Muscle of arm (tissue), 12 donors: ENCODE data around the gene EML4. TPM values are rescaled to one million over a fixed set of nuclear protein-coding genes. Genes with fewer than 3 reads are reported as not detected.

Source experiments
- DNase-seq: peaks from one replicate; pipeline ENCODE4 v3.0.0-alpha.2; 2013
- polyA plus RNA-seq, 12 donors: library from polyadenylated mRNA; unstranded; fragments of 120-200 nt; gene quantifications; one replicate each; pipeline ENCODE4 v1.2.1, GENCODE V29; 2013; ENCODE audit not compliant: insufficient read length in 12 of 12

Gene EML4
- polyA plus RNA-seq, 12 donors = 23.8 to 69.9 (median 37.4) TPM; not detected in 1

DNA sequence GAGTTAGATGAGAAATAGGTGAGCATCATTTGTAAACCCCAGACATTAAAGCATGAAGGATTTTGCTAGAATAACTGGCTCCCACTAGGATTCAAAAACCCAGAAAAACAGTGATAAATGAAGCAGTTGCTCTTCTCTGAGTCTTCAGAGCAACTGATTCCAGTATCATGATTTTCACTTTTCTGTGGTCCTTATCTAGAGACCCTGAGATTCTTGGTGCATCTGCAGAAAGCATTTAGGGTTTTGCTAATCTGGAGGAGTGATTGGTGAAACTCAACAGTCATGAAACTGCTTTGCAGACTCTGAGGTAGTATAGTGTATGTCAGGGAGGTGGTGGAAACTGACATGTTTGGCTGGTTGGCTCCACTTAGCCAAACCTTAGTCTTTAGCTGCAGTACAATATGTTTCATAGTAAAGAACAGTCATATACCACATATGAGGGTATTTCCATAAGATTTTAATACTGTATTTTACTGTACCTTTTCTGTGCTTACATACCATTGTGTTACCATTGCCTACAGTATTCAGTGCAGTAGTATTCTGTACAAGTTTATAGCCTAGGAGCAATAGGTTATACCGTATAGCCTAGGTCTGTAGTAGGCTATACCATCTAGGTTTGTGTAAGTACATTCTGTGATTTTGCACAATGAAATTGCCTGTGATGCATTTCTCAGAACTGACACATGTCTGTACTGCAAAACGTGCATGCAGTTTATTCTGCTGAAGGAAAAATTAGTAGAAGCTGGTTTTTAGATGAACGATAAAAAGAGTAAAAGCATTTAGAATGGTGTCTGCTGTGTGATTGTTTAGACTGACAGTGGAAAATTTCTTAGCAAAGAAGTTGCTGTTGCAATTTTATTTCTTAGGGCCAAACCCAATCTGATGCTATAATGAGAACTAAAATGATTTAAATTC lies 23.8 kb downstream of the EML4 start:
- no peak for DNase-seq

GRCh38 chr2:42193722-42194187 lies 24.6 kb downstream of the EML4 start:
- no peak for DNase-seq

DNA sequence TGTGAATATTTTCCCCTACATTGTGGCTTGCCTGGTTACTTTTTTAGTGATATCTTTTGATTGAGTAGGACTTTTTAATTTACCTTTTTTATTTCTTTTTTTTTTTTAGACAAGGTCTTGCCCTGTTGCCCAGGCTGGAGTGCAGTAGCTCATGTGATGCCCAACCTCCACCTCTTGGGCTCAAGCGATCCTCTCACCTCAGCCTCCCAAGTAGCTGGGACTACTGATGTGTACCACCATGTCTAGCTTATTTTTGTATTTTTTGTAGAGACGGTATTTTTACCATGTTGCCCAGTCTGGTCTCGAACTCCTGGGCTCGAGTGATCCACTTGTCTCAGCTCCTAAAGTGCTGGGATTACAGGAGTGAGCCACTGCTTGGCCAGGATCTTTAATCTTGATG lies 25.3 kb downstream of the EML4 start:
- no peak for DNase-seq

GRCh38 chr2:42195559-42195958 lies 26.4 kb downstream of the EML4 start:
- DNase-seq = no peak

GRCh38 chr2:42196070-42196402 lies 26.9 kb downstream of the EML4 start:
- no peak for DNase-seq

DNA sequence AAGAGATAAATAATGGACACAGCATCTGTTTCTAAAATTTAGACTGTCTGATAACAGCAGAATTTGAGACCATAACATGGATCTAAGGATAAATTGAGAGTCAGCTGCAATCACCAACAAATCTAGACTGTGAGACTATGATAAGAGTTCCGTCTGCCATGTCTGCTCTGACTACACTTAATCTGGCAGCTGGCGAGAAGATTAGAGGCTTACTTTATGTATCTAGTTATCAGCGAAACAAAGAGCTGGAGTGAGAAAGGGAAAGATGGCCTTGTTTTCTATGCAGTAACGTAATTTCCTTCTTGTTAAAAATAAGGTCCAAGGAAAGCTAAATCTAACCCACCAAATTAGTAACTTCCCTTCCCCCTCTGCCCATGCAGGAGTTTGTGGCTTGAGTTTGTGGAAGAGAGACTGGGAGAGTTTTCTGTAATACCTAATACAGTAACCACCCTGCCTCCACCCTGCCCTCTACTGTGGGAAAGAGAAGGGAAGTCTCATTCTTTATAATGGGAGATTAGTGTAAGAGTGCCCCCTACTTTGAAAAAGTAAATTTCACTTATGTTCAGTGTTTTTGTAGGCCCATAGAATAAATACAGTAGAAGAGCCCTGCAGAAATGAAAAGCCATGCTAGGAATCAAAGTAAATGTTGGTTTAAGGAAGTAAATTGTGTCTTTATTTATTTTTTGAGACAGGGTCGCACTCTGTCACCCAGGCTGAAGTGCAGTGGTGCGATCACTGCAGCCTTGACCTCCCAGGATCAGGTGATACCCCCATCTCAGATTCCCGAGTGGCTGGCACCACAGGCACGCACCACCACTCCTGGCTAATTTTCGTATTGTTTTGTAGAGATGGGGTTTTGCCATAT lies 27.5 kb downstream of the EML4 start:
- peak; percentile 24 for DNase-seq

GRCh38 chr2:42197792-42198191 lies 28.6 kb downstream of the EML4 start:
- DNase-seq = no peak

DNA sequence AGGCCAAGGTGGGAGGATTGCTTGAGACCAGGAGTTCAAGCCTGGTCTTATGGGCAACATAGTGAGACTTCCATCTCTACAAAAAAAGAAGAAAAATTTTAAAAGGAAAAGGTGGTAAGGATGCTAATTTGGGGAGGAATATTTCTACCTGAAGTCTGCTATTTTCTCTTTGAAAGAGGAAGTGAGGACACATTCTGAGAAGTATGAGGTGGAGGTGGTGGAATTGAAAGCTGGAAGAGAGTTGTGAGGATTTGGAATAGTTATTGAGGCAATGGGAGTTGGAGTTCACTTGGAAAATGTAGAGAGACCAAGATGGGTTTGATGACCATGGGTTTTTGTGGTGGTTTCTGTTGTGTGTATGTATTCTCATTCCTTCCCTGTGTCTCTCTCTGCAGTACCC lies 29.3 kb downstream of the EML4 start:
- no peak for DNase-seq

GRCh38 chr2:42199002-42199401 lies 29.8 kb downstream of the EML4 start:
- DNase-seq = no peak

DNA sequence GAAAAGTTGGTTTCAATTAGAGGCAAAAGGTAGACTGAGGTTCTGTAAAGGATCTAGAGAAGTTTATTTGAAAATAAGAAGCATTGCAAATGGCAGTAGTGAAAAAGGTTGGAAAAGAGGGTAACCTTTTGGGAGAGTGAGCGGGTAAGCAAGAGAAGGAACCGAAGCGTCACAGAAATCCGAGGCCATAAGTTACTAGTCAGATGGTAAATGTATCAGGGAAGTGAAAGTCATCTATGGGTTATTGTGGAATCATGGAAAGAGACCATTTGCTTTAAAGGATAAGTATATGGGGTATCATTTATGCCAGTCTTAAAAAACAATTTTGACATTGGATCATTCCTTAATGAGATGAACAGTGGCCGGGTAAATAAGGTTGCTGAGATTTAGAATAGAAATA lies 30.5 kb downstream of the EML4 start:
- DNase-seq = no peak

DNA sequence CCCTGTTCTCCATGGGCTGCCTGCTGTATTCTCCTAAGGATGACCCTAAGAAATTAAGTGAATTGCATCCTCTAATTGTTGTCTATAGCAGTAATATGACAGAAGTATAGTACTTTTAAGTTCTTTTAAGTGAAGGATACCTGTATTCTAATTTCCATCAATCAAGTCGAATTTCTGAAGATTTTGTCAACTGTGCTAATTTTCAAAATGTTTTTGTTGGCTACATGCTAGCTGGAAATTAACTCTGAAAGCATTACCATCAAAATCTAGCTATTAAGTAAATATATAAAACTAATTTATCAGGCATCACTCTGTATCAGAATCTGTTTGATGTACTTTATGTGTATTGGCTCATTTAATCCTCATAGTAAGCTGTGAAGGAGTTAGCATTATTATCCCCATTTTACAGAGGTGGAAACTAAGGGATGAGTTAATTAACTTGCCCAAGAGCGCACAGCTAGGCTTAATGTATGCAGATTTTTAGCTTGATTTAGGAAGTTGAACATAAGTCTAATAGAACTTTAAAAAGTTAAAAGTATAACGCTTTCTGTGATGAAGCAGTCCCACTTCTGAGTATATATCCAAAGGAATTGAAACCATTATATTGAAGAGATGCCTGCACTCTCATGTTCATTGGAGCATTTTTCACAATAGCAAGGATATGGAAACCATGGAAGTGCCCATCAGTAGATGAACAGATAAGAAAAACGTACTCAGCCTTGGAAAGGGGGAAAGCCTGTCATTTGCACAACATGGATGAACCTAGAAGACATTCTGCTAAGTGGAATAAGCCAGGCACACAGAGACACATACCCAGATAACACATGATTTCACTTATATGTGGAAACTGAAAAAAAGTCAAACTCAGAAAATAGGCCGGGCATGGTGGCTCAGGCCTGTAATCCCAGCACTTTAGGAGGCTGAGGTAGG lies 32.0 kb downstream of the EML4 start:
- no peak for DNase-seq

DNA sequence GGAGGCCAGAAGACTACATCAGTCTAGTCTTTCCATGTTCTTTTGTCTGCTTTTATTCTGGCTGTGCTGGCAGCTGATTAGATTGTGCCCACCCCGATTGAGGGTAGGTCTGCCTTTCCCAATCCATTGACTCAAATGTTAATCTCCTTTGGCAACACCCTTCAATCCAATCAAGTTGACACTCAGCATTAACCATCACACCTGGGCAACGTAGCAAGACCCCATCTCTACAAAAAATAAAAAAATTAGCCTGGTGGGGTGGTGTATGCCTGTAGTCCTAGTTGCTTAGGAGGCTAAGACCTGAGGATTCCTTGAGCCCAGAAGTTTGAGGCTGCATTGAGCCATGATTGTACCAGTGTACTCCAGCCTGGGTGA lies 33.5 kb downstream of the EML4 start:
- no peak for DNase-seq

GRCh38 chr2:42203792-42204191 lies 34.6 kb downstream of the EML4 start:
- no peak for DNase-seq

GRCh38 chr2:42205337-42205736 lies 36.2 kb downstream of the EML4 start:
- DNase-seq = no peak

- no peak for DNase-seq
Observed at GRCh38 chr2:42207826-42208225, 38.7 kb downstream of the EML4 start.

GRCh38 chr2:42210203-42210602 lies 41.0 kb downstream of the EML4 start:
- DNase-seq = no peak

DNA sequence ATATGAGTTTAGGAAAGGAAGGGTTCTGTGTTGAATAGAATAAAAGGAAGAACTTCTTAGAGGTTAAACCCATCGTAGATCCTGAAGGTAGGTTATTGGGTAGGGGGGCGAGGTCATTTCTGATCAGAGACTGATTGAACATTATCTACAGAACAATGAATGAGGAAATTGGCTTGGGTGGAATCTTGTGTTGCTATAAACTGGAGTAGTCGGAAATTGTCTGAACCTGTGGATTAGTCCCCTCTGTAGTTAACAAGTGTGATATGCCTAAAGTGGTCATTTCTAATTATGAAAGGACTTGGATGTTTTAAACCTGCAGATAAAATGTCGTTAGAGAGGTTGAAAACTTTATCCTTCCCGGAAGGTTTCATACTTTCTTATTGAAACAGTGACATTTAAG lies 42.1 kb downstream of the EML4 start:
- DNase-seq = no peak

DNA sequence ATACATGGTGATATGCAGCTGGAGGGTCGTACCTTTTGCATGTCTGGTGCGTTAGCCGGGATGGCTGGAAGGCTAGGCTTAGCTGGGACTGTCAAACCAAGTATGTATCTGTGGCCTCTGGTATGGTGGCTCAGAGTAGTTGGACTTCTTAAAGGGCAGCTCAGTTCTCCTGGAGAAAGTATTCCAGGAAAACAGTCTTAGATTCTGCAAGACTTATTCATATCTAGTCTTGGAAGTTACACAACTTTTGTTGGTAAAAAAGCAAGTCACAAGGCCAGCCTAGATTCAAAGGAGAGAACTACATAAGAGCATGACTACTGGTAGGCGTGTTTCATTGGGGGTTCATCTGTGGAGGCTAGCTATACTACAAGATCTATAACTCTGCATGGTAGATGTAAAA lies 45.5 kb downstream of the EML4 start:
- no peak for DNase-seq

GRCh38 chr2:42216694-42217093 lies 47.5 kb downstream of the EML4 start:
- no peak for DNase-seq

DNA sequence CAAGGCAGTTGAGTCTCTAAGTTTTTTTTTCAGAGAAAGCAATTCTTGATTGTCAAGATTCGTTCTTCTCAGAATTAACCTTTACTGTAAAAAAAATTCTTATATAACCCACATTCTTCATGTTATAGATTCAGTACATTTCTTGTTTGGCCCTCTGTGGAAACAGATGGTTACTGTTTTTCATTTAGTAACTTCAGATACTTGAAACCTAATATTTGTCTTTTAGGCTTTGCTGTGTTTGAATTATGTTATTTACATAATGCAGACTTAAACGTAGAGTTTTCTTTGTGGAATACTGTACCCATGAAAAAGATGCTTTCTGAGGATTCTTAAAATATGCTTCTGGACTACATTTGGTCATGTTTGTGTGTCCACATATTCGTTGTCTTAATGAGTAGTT lies 48.2 kb downstream of the EML4 start:
- no peak for DNase-seq

DNA sequence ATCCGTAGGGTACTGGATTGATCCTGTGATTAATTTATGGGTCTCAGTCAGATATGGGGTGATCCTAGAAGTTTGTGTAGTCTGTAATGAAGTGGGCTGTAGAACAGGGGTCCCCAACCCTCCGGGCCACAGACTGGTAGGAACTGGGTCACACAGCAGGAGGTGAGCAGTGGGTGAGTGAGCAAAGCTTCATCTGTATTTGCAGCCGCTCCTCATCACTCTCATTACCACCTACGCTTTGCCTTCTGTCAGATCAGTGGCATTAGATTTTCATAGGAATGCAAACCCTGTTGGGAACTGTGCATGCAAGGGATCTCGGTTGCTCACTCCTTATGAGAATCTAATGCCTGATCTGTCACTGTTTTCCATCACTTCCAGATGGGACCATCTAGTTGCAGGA lies 48.8 kb downstream of the EML4 start:
- DNase-seq = no peak

- DNase-seq = no peak
Observed at GRCh38 chr2:42218712-42219111, 49.6 kb downstream of the EML4 start.
